Measurements from ENCODE around the gene ZNF124. TPM values are rescaled to one million over a fixed set of nuclear protein-coding genes. Genes with fewer than 3 reads are reported as not detected.

ZNF124 gene
- polyA plus RNA-seq, 1 donor from 2014 or later = 23.6 TPM

- Histone ChIP-seq H4K20me1 (ENCODE audit: insufficient read depth) (no peaks in the 10 kb centered on the region), H3K27ac (ENCODE audit: low read length) (peak overlapping the region; percentile 48), H3K27me3 (ENCODE audit: insufficient read depth, low read depth, low read length) (no peaks in the 10 kb centered on the region), H3K9ac (ENCODE audit: low read length) (peak overlapping the region; percentile 70), H3K4me3 (ENCODE audit: low read length) (peak overlapping the region; percentile 94), H3K9me3 (ENCODE audit: low read length) (no peaks in the 10 kb centered on the region), H2AFZ (ENCODE audit: low read depth, low read length) (peak overlapping the region; percentile 35), H3K9me2 (ENCODE audit: insufficient read depth, low read length) (no peaks in the 10 kb centered on the region), H3K79me2 (replicated peaks; ENCODE audit: insufficient read depth, low read length) (peaks cover 29% of the 10 kb centered on the region), H3K36me3 (ENCODE audit: insufficient read depth, low read length) (no peaks in the 10 kb centered on the region), H3F3A (ENCODE audit: insufficient read depth, low read length, poor library complexity, severe bottlenecking) (no peaks in the 10 kb centered on the region), H3K4me2 (ENCODE audit: low read length) (peak overlapping the region; percentile 81)
- peak; percentile 87 for TF ChIP-seq POLR2AphosphoS5 (IDR thresholded peaks at IDR 0.05)
- TF ChIP-seq CTCF (IDR thresholded peaks at IDR 0.05; ENCODE audit: poor library complexity, severe bottlenecking) = no peak
- no peak for TF ChIP-seq SMC3 (conservative IDR thresholded peaks at IDR 0.05; ENCODE audit: poor library complexity)
- TF ChIP-seq EZH2 (IDR thresholded peaks at IDR 0.05; ENCODE audit: borderline replicate concordance, insufficient read depth, low read length, poor library complexity, severe bottlenecking) = no peak
- peak; percentile 55 for TF ChIP-seq TAF1 (IDR thresholded peaks at IDR 0.05; ENCODE audit: low read depth)
- peak; percentile 99 for TF ChIP-seq MXI1 (conservative IDR thresholded peaks at IDR 0.05; ENCODE audit: poor library complexity, severe bottlenecking)
- peak; percentile 56 for TF ChIP-seq REST (IDR thresholded peaks at IDR 0.05; ENCODE audit: borderline replicate concordance)
- peak; percentile 44 for TF ChIP-seq EP300 (conservative IDR thresholded peaks at IDR 0.05; ENCODE audit: poor library complexity, severe bottlenecking)
- no peak for TF ChIP-seq RAD21 (conservative IDR thresholded peaks at IDR 0.05)
These were observed 38.7 kb upstream of the ZNF124 start for GRCh38 chr1:247210376-247211117.

- no peaks in the 10 kb centered on the region for H3K9me2 ChIP-seq (ENCODE audit: insufficient read depth, low read length)
- H3K79me2 ChIP-seq (replicated peaks; ENCODE audit: insufficient read depth, low read length) = peaks cover 30% of the 10 kb centered on the region
- no peaks in the 10 kb centered on the region for H3F3A ChIP-seq (ENCODE audit: insufficient read depth, low read length, poor library complexity, severe bottlenecking)
- H2AFZ ChIP-seq (ENCODE audit: low read depth, low read length) = peak overlapping the region; percentile 35
- H3K27ac ChIP-seq (ENCODE audit: low read length) = peak overlapping the region; percentile 48
- H3K4me2 ChIP-seq (ENCODE audit: low read length) = peak overlapping the region; percentile 81
- H4K20me1 ChIP-seq (ENCODE audit: insufficient read depth) = no peaks in the 10 kb centered on the region
- H3K9ac ChIP-seq (ENCODE audit: low read length) = peak overlapping the region; percentile 70
- H3K36me3 ChIP-seq (ENCODE audit: insufficient read depth, low read length) = no peaks in the 10 kb centered on the region
- H3K4me3 ChIP-seq (ENCODE audit: low read length) = peak overlapping the region; percentile 94
- no peaks in the 10 kb centered on the region for H3K9me3 ChIP-seq (ENCODE audit: low read length)
- no peaks in the 10 kb centered on the region for H3K27me3 ChIP-seq (ENCODE audit: insufficient read depth, low read depth, low read length)
- no peak for TF ChIP-seq TAF1 (IDR thresholded peaks at IDR 0.05; ENCODE audit: low read depth)
- TF ChIP-seq EZH2 (IDR thresholded peaks at IDR 0.05; ENCODE audit: borderline replicate concordance, insufficient read depth, low read length, poor library complexity, severe bottlenecking) = no peak
- no peak for TF ChIP-seq POLR2AphosphoS5 (IDR thresholded peaks at IDR 0.05)
- no peak for TF ChIP-seq RAD21 (conservative IDR thresholded peaks at IDR 0.05)
- no peak for TF ChIP-seq REST (IDR thresholded peaks at IDR 0.05; ENCODE audit: borderline replicate concordance)
- TF ChIP-seq CTCF (IDR thresholded peaks at IDR 0.05; ENCODE audit: poor library complexity, severe bottlenecking) = no peak
- TF ChIP-seq EP300 (conservative IDR thresholded peaks at IDR 0.05; ENCODE audit: poor library complexity, severe bottlenecking) = no peak
- no peak for TF ChIP-seq MXI1 (conservative IDR thresholded peaks at IDR 0.05; ENCODE audit: poor library complexity, severe bottlenecking)
- no peak for TF ChIP-seq SMC3 (conservative IDR thresholded peaks at IDR 0.05; ENCODE audit: poor library complexity)
These were observed 38.2 kb upstream of the ZNF124 start for GRCh38 chr1:247210062-247210375.

Measured in neural cell (in vitro differentiated cells).